ENCODE results near the gene LHX6.

- no peak for TF ChIP-seq CTCF (IDR thresholded peaks at IDR 0.05)
- TF ChIP-seq POLR2A (IDR thresholded peaks at IDR 0.05): no peak
These were observed 15.6 kb upstream of the LHX6 start for GRCh38 chr9:122244349-122244748.

All from upper lobe of left lung (tissue), 4 donors.